ENCODE data around the gene PNMA6E. TPM values are rescaled to one million over a fixed set of nuclear protein-coding genes. Genes with fewer than 3 reads are reported as not detected.
"Not testable (repeated sequence)": the region's sequence is repeated elsewhere in the genome, so short reads cannot be mapped to it uniquely, and the experiment has no call there.

PNMA6E gene
- total RNA-seq, 1 donor from 2014 or later = not detected

- DNase-seq (ENCODE audit: low spot score) (no peak), ATAC-seq (no peak)
These were observed 13.0 kb downstream of the PNMA6E start for GRCh38 chrX:153387987-153388721.

GRCh38 chrX:153387345-153387744 lies 13.8 kb downstream of the PNMA6E start:
- ATAC-seq (no peak), DNase-seq (ENCODE audit: low spot score) (no peak)

- DNase-seq (ENCODE audit: low spot score) (no peak), ATAC-seq (no peak)
These were observed 15.1 kb downstream of the PNMA6E start for GRCh38 chrX:153386097-153386496.

GRCh38 chrX:153384973-153385372 lies 16.2 kb downstream of the PNMA6E start:
- not testable (repeated sequence) for ATAC-seq; DNase-seq (ENCODE audit: low spot score)

- ATAC-seq (no peak), DNase-seq (ENCODE audit: low spot score) (no peak)
These were observed 16.8 kb downstream of the PNMA6E start for GRCh38 chrX:153384390-153384789.

GRCh38 chrX:153382563-153383482 lies 18.3 kb downstream of the PNMA6E start:
- ATAC-seq (no peak), DNase-seq (ENCODE audit: low spot score) (no peak)

- DNase-seq (ENCODE audit: low spot score) (no peak), ATAC-seq (peak; percentile 71)
These were observed 19.2 kb downstream of the PNMA6E start for GRCh38 chrX:153381684-153382532.

GRCh38 chrX:153380691-153381090 lies 20.5 kb downstream of the PNMA6E start:
- DNase-seq (ENCODE audit: low spot score) = no peak
- peak; percentile 21 for ATAC-seq

- DNase-seq (ENCODE audit: low spot score) (no peak), ATAC-seq (no peak)
These were observed 21.1 kb downstream of the PNMA6E start for GRCh38 chrX:153379971-153380581.

GRCh38 chrX:153379508-153379907 lies 21.6 kb downstream of the PNMA6E start:
- no peak for ATAC-seq

GRCh38 chrX:153378607-153379006 lies 22.5 kb downstream of the PNMA6E start:
- ATAC-seq (no peak), DNase-seq (ENCODE audit: low spot score) (no peak)

More at GRCh38 chrX:153379508-153379907, 21.6 kb downstream of the PNMA6E start:
- no peak for DNase-seq (ENCODE audit: low spot score)

GRCh38 chrX:153377727-153378126 lies 23.4 kb downstream of the PNMA6E start:
- ATAC-seq = no peak
- DNase-seq (ENCODE audit: low spot score) = no peak

- ATAC-seq (peak; percentile 67), DNase-seq (ENCODE audit: low spot score) (no peak)
These were observed 25.6 kb downstream of the PNMA6E start for GRCh38 chrX:153375571-153375970.

GRCh38 chrX:153374426-153374825 lies 26.7 kb downstream of the PNMA6E start:
- ATAC-seq (no peak), DNase-seq (ENCODE audit: low spot score) (no peak)

GRCh38 chrX:153372949-153373348 lies 28.2 kb downstream of the PNMA6E start:
- ATAC-seq = no peak
- no peak for DNase-seq (ENCODE audit: low spot score)

GRCh38 chrX:153371256-153371655 lies 29.9 kb downstream of the PNMA6E start:
- DNase-seq (ENCODE audit: low spot score) (no peak), ATAC-seq (no peak)

GRCh38 chrX:153370293-153371055 lies 30.7 kb downstream of the PNMA6E start:
- ATAC-seq = no peak

GRCh38 chrX:153366878-153367538 lies 34.1 kb downstream of the PNMA6E start:
- DNase-seq (ENCODE audit: low spot score) = no peak
- peak; percentile 74 for ATAC-seq

More at GRCh38 chrX:153370293-153371055, 30.7 kb downstream of the PNMA6E start:
- DNase-seq (ENCODE audit: low spot score) = no peak

GRCh38 chrX:153366119-153366518 lies 35.0 kb downstream of the PNMA6E start:
- ATAC-seq = no peak

More at GRCh38 chrX:153366119-153366518, 35.0 kb downstream of the PNMA6E start:
- no peak for DNase-seq (ENCODE audit: low spot score)

All from left lobe of liver (tissue), 2 donors.